Measurements from ENCODE around the gene TNFRSF14.

TNFRSF14 gene

GRCh38 chr1:2612591-2613365 lies 56.6 kb downstream of the TNFRSF14 start:
- no peak overlapping the region for H3K4me3 ChIP-seq (ENCODE audit: low read depth, low read length)
- TF ChIP-seq, protein P1, sequence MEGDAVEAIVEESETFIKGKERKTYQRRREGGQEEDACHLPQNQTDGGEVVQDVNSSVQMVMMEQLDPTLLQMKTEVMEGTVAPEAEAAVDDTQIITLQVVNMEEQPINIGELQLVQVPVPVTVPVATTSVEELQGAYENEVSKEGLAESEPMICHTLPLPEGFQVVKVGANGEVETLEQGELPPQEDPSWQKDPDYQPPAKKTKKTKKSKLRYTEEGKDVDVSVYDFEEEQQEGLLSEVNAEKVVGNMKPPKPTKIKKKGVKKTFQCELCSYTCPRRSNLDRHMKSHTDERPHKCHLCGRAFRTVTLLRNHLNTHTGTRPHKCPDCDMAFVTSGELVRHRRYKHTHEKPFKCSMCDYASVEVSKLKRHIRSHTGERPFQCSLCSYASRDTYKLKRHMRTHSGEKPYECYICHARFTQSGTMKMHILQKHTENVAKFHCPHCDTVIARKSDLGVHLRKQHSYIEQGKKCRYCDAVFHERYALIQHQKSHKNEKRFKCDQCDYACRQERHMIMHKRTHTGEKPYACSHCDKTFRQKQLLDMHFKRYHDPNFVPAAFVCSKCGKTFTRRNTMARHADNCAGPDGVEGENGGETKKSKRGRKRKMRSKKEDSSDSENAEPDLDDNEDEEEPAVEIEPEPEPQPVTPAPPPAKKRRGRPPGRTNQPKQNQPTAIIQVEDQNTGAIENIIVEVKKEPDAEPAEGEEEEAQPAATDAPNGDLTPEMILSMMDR (conservative IDR thresholded peaks at IDR 0.05; ENCODE audit: low read depth, low read length) = no peak
- no peak for DNase-seq (ENCODE audit: low read depth)

Data from choroid plexus epithelial cell (primary cell).